DND-41 (cell line): Measurements from ENCODE around the gene GABBR2.

ENCODE experiments used
- CTCF ChIP-seq: IDR thresholded peaks from 2 replicates; pipeline ENCODE4 v1.5.1; 2012; ENCODE audit warnings: borderline replicate concordance, low read length, moderate library complexity, mild to moderate bottlenecking; ENCODE audit not compliant: poor library complexity, severe bottlenecking; ENCODE audit errors: extremely low read depth
- EZH2 ChIP-seq: IDR thresholded peaks from 3 replicates; pipeline ENCODE4 v1.6.1; 2012; ENCODE audit warnings: borderline replicate concordance, low read depth, mild to moderate bottlenecking, moderate library complexity, low read length, inconsistent platforms; ENCODE audit not compliant: severe bottlenecking

- no peak for TF ChIP-seq CTCF
- TF ChIP-seq EZH2 = no peak
Measured at GRCh38 chr9:98555651-98556465, 152.9 kb downstream of the GABBR2 start.
